Measurements from ENCODE around the gene ADH1A.

- TF ChIP-seq CTCF (IDR thresholded peaks at IDR 0.05): no peak
- TF ChIP-seq POLR2A (IDR thresholded peaks at IDR 0.05): no peak
- no peak for TF ChIP-seq POLR2AphosphoS5 (IDR thresholded peaks at IDR 0.05; ENCODE audit: insufficient read depth in 1 of 2, low read depth in 1 of 2)
Observed at GRCh38 chr4:99264927-99265326, 25.9 kb downstream of the ADH1A start.
